ENCODE data around the gene PRDX5.

- TF ChIP-seq CREB1 (IDR thresholded peaks at IDR 0.05; ENCODE audit: low read depth) (no peak), ZBTB7A (IDR thresholded peaks at IDR 0.05; ENCODE audit: low read depth) (no peak), YY1 (IDR thresholded peaks at IDR 0.05; ENCODE audit: low read depth) (0 out of 2 replicates have a peak, but pooled peaks have one; percentile 16), EP300 (IDR thresholded peaks at IDR 0.05; ENCODE audit: borderline replicate concordance) (no peak; the same call in 1 of the 2 replicates), NFIC (IDR thresholded peaks at IDR 0.05) (peak; percentile 94), TEAD4 (IDR thresholded peaks at IDR 0.05) (no peak), TCF12 (IDR thresholded peaks at IDR 0.05; ENCODE audit: low read depth) (no peak; the same call in 1 of the 2 replicates), TAF1 (IDR thresholded peaks at IDR 0.05; ENCODE audit: low read depth) (no peak), RAD21 (IDR thresholded peaks at IDR 0.05; ENCODE audit: low read depth) (no peak)
- TF ChIP-seq, protein P1, sequence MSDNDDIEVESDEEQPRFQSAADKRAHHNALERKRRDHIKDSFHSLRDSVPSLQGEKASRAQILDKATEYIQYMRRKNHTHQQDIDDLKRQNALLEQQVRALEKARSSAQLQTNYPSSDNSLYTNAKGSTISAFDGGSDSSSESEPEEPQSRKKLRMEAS (IDR thresholded peaks at IDR 0.05): 0 out of 2 replicates have a peak, but pooled peaks have one; percentile 20
- TF ChIP-seq, protein P2, sequence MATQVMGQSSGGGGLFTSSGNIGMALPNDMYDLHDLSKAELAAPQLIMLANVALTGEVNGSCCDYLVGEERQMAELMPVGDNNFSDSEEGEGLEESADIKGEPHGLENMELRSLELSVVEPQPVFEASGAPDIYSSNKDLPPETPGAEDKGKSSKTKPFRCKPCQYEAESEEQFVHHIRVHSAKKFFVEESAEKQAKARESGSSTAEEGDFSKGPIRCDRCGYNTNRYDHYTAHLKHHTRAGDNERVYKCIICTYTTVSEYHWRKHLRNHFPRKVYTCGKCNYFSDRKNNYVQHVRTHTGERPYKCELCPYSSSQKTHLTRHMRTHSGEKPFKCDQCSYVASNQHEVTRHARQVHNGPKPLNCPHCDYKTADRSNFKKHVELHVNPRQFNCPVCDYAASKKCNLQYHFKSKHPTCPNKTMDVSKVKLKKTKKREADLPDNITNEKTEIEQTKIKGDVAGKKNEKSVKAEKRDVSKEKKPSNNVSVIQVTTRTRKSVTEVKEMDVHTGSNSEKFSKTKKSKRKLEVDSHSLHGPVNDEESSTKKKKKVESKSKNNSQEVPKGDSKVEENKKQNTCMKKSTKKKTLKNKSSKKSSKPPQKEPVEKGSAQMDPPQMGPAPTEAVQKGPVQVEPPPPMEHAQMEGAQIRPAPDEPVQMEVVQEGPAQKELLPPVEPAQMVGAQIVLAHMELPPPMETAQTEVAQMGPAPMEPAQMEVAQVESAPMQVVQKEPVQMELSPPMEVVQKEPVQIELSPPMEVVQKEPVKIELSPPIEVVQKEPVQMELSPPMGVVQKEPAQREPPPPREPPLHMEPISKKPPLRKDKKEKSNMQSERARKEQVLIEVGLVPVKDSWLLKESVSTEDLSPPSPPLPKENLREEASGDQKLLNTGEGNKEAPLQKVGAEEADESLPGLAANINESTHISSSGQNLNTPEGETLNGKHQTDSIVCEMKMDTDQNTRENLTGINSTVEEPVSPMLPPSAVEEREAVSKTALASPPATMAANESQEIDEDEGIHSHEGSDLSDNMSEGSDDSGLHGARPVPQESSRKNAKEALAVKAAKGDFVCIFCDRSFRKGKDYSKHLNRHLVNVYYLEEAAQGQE (IDR thresholded peaks at IDR 0.05; ENCODE audit: low read depth): no peak
These were observed 20.1 kb upstream of the PRDX5 start for GRCh38 chr11:64297699-64298358.
